ENCODE data around the gene C2CD4B.

C2CD4B gene

GRCh38 chr15:62133141-62133540 lies 31.9 kb downstream of the C2CD4B start:
- no peak for DNase-seq (ENCODE audit: low read depth in 1 of 2, low spot score in 1 of 2)
- TF ChIP-seq POLR2AphosphoS5 (IDR thresholded peaks at IDR 0.05; ENCODE audit: low read depth), result no peak
- TF ChIP-seq GABPA (IDR thresholded peaks at IDR 0.05; ENCODE audit: low read depth), result no peak
- H3K4me3 ChIP-seq (replicated peaks; ENCODE audit: insufficient read depth, low read length), result no peak overlapping the region
- peaks cover 2% of the 10 kb centered on the region for H3K27me3 ChIP-seq (ENCODE audit: insufficient read depth, poor library complexity, severe bottlenecking)
- H3K27ac ChIP-seq (replicated peaks), result no peak overlapping the region

DNA sequence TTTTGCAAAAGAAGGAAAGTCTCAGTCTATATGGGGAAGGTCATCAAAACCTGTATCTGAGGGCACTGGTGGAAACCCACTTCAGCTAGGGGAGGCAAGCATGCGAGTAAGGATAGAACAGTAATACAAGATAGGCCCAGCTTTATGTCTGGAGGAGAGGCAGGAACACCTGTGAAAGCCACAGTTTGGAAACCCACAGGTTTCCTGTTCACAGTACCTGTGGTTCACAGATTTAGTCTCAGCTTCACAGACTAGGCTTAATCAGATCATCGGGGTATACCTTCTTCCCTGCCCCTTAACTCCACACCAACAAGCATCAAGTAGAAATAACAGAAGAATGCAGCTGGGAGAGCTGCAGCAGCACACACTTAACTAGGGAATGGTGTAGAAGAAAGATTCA lies 36.2 kb downstream of the C2CD4B start:
- TF ChIP-seq SPI1 (IDR thresholded peaks at IDR 0.05; ENCODE audit: borderline replicate concordance, low read depth) (no peak), GABPA (IDR thresholded peaks at IDR 0.05; ENCODE audit: low read depth) (no peak), REST (IDR thresholded peaks at IDR 0.05; ENCODE audit: insufficient replicate concordance, low read depth) (no peak), POLR2AphosphoS5 (IDR thresholded peaks at IDR 0.05; ENCODE audit: low read depth) (no peak)
- TF ChIP-seq, protein P1, sequence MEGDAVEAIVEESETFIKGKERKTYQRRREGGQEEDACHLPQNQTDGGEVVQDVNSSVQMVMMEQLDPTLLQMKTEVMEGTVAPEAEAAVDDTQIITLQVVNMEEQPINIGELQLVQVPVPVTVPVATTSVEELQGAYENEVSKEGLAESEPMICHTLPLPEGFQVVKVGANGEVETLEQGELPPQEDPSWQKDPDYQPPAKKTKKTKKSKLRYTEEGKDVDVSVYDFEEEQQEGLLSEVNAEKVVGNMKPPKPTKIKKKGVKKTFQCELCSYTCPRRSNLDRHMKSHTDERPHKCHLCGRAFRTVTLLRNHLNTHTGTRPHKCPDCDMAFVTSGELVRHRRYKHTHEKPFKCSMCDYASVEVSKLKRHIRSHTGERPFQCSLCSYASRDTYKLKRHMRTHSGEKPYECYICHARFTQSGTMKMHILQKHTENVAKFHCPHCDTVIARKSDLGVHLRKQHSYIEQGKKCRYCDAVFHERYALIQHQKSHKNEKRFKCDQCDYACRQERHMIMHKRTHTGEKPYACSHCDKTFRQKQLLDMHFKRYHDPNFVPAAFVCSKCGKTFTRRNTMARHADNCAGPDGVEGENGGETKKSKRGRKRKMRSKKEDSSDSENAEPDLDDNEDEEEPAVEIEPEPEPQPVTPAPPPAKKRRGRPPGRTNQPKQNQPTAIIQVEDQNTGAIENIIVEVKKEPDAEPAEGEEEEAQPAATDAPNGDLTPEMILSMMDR (IDR thresholded peaks at IDR 0.05; ENCODE audit: insufficient read depth, low read length), result no peak
- Histone ChIP-seq H3K27ac (replicated peaks) (no peak overlapping the region), H3K27me3 (ENCODE audit: insufficient read depth, poor library complexity, severe bottlenecking) (peaks cover 2% of the 10 kb centered on the region), H3K4me3 (replicated peaks; ENCODE audit: insufficient read depth, low read length) (no peak overlapping the region)
- no peak for DNase-seq (ENCODE audit: low read depth in 1 of 2, low spot score in 1 of 2)

DNA sequence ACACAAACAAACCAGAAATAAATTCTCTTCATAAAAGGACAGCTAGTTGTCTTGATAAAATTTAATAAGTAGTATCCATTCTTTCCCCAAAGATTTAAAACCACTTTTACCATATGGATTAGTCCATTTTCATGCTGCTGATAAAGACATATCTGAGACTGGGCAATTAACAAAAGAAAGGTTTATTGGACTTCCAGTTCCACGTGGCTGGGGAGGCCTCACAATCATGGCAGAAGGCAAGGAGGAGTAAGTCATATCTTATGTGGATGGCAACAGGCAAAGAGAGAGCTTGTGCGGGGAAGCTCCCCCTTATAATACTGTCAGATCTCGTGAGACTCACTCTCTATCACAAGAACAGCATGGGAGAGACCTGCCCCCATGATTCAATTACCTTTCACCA lies 38.7 kb downstream of the C2CD4B start:
- TF ChIP-seq REST (IDR thresholded peaks at IDR 0.05; ENCODE audit: insufficient replicate concordance, low read depth) (no peak), GABPA (IDR thresholded peaks at IDR 0.05; ENCODE audit: low read depth) (no peak), POLR2AphosphoS5 (IDR thresholded peaks at IDR 0.05; ENCODE audit: low read depth) (no peak), SPI1 (IDR thresholded peaks at IDR 0.05; ENCODE audit: borderline replicate concordance, low read depth) (no peak)
- TF ChIP-seq, protein P1 (IDR thresholded peaks at IDR 0.05; ENCODE audit: insufficient read depth, low read length), result no peak
- Histone ChIP-seq H3K4me3 (replicated peaks; ENCODE audit: insufficient read depth, low read length) (no peak overlapping the region), H3K27ac (replicated peaks) (no peak overlapping the region), H3K27me3 (ENCODE audit: insufficient read depth, poor library complexity, severe bottlenecking) (peaks cover 2% of the 10 kb centered on the region)
- no peak for DNase-seq (ENCODE audit: low read depth in 1 of 2, low spot score in 1 of 2)

- TF ChIP-seq, protein P1 (IDR thresholded peaks at IDR 0.05; ENCODE audit: insufficient read depth, low read length), result no peak
- TF ChIP-seq POLR2AphosphoS5 (IDR thresholded peaks at IDR 0.05; ENCODE audit: low read depth) (no peak), REST (IDR thresholded peaks at IDR 0.05; ENCODE audit: insufficient replicate concordance, low read depth) (no peak), SPI1 (IDR thresholded peaks at IDR 0.05; ENCODE audit: borderline replicate concordance, low read depth) (no peak), GABPA (IDR thresholded peaks at IDR 0.05; ENCODE audit: low read depth) (no peak)
- Histone ChIP-seq H3K27me3 (ENCODE audit: insufficient read depth, poor library complexity, severe bottlenecking) (peaks cover 2% of the 10 kb centered on the region), H3K27ac (replicated peaks) (no peak overlapping the region), H3K4me3 (replicated peaks; ENCODE audit: insufficient read depth, low read length) (no peak overlapping the region)
- no peak for DNase-seq (ENCODE audit: low read depth in 1 of 2, low spot score in 1 of 2)
These were observed 39.3 kb downstream of the C2CD4B start for GRCh38 chr15:62125773-62126172.

Data from HL-60 (cell line).